Right cardiac atrium (tissue), 5 donors: ENCODE results near the gene DEGS2. TPM values are rescaled to one million over a fixed set of nuclear protein-coding genes. Genes with fewer than 3 reads are reported as not detected.

Source experiments
- ATAC-seq, 2 donors: fragments of 200-7000 bp; cut with Tn5 transposase; one replicate each; pipeline versions ENCODE4 v1.8.0 to v1.9.1; 2020; ENCODE audit warnings: moderate library complexity in 2 of 2, mild to moderate bottlenecking in 1 of 2
- DNase-seq, 3 donors: peaks; one replicate each; pipeline ENCODE4 v3.0.0-alpha.2; 2020
- H3K27ac ChIP-seq: one replicate; pipeline ENCODE4 v1.5.1; 2013; ENCODE audit warnings: mild to moderate bottlenecking, low read length, control low read depth, moderate library complexity
- H3K27me3 ChIP-seq: one replicate; pipeline ENCODE4 v1.6.1; 2013; ENCODE audit not compliant: control insufficient read depth, insufficient read depth
- H3K4me1 ChIP-seq: one replicate; pipeline ENCODE4 v1.6.1; 2013; ENCODE audit warnings: low read length; ENCODE audit not compliant: control insufficient read depth, insufficient read depth
- H3K4me3 ChIP-seq: one replicate; pipeline ENCODE4 v1.5.1; 2013; ENCODE audit warnings: low read length, control low read depth
- H3K9me3 ChIP-seq: one replicate; pipeline ENCODE4 v1.6.1; 2013; ENCODE audit warnings: low read length; ENCODE audit not compliant: control insufficient read depth
- WGBS: extraction: QIAGEN DNeasy Blood & Tissue Kit; methylation state at CpG from one replicate; pipeline ENCODE4 v1.1.7; 2013; 5-methylcytosine and 5-hydroxymethylcytosine counted together
- intact Hi-C, 4 donors: fragments of 100-400 bp; cut with DNase I; formaldehyde crosslinking; loops; one replicate each; pipeline versions ENCODE4 v1.11.0 to v1.14.0; 2022 to 2023
- polyA plus RNA-seq: library from polyadenylated mRNA; stranded (reverse); fragments of 200-250 nt; gene quantifications from one replicate; pipeline ENCODE4 v1.2.3, GENCODE V29; 2013
- total RNA-seq, 4 donors: library from RNA; stranded (reverse); fragmentation: NEBNext Ultra II Directional; extraction: Animal tissue kit (Norgen Biotek cat#: 25700); gene quantifications; one replicate each; pipeline ENCODE4 v1.2.1, GENCODE V29; 2021
- donor health status: healthy with polysubstance abuse.
- donor health status: DM: no; HTN: yes; CAD: no.
- donor health status: DM: no; HTN: no; CAD: no.
- donor health status: DM: no; HTN: yes; CAD: no; lungs with severe emphysema.
- donor health status: DM: yes; HTN: yes; CAD: no.

DEGS2 gene
- total and polyA plus RNA-seq, 5 donors = 0.11 to 0.42 (median 0.30) TPM; not detected in 1

DNA sequence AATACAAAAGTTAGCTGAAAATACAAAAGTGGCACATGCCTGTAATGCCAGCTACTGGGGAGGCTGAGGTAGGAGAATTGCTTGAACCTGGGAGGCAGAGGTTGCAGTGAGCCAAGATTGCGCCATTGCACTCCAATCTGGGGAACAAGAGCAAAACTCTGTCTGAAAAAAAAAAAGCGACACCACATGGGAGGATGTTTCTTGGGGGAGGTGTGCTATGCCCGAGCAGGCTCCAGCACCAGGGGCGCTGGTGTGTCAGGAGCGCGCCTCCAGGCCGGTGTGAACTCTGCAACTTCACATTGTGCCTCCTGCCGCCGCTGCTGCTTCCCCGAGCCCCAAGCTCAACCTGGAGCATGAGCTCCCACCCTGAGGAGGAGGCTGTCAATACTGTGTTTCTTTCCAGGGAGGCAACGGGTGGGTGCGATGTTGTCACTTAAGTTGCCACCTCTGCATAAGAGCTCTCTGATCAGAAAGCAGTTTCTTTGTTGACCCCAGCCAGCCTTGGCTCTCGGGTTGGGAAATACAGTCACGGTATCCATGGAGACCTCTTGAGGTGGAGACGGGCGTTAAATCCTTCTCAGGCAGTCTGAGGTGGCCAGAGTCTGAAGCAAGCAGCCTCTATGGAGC, 18.9 kb downstream of the DEGS2 start:
- no peaks in the 10 kb centered on the region for H3K9me3 ChIP-seq
- WGBS = 64% methylated on average over 16 of the region's 16 CpGs
- H3K4me3 ChIP-seq = no peak overlapping the region
- no peak overlapping the region for H3K27ac ChIP-seq
- peaks cover 2% of the 10 kb centered on the region for H3K4me1 ChIP-seq
- DNase-seq (peak in 1 of 3 donors; percentile 71), ATAC-seq (peak in 1 of 2 donors; percentile 46)
- intact Hi-C loops = no loop called here
- no peaks in the 10 kb centered on the region for H3K27me3 ChIP-seq

DNA sequence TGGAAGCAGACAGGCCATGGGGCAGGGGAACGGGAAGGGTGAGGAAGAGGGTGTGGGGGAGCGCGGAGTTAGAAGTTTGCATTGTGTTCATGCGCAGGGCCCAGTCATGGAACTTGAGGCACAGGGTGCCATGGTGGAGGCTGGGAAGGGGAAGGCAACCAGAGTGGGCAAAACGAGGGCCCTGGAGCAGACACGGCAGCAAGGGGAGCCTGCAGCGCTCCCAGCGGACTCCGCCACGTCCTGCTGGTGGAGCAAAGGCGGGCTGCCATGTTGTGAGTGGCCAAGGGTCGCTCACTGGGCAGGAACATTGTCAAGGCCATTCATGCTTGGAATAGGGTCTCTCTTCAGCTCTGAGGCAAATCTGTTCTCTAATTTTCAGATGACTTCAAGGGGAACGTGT, 20.5 kb downstream of the DEGS2 start:
- intact Hi-C loops = no loop called here
- H3K9me3 ChIP-seq = no peaks in the 10 kb centered on the region
- H3K27ac ChIP-seq = no peak overlapping the region
- H3K4me1 ChIP-seq = peaks cover 2% of the 10 kb centered on the region
- no peak overlapping the region for H3K4me3 ChIP-seq
- ATAC-seq (no peak), DNase-seq (no peak)
- WGBS = 96% methylated on average over 13 of the region's 13 CpGs
- no peaks in the 10 kb centered on the region for H3K27me3 ChIP-seq

DNA sequence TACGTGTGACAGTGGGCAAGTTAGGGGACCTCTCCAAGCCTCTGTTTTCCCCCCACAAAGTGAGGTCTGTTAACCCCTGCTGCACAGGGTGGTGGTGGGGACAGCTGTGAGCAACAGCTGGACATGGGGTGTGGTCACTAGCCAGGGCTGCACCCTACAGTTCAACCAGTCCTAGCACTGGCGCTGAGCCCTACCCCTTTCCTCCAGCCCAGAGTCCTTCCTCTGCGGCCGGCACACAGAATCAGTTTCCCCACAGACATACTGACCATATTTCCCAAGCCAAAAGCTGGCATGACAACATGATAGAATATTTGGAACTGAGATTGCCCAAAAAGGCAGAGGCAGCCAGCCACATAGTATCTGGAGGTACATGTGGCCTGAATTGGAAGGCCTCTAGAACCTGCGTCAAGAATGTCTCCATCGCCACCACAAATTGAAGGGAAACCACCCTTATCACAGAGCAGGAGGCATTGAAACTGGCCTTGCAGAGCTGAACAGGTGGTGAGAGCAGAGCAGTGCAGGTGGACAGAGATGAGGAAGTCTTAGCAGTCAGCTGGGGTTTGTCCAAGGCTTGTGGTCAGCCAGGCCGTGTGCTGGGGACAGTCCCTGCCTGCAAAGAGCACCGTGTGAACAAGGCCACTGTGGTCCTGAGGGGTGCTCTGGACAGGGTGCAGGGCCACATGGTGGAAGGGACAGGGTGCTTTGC, 21.2 kb downstream of the DEGS2 start:
- Histone ChIP-seq H3K9me3 (no peaks in the 10 kb centered on the region), H3K4me1 (peaks cover 2% of the 10 kb centered on the region), H3K4me3 (no peak overlapping the region), H3K27ac (no peak overlapping the region), H3K27me3 (no peaks in the 10 kb centered on the region)
- 78% methylated on average over 8 of the region's 8 CpGs for WGBS
- no peak for DNase-seq
- intact Hi-C loops = no loop called here
- ATAC-seq = no peak

DNA sequence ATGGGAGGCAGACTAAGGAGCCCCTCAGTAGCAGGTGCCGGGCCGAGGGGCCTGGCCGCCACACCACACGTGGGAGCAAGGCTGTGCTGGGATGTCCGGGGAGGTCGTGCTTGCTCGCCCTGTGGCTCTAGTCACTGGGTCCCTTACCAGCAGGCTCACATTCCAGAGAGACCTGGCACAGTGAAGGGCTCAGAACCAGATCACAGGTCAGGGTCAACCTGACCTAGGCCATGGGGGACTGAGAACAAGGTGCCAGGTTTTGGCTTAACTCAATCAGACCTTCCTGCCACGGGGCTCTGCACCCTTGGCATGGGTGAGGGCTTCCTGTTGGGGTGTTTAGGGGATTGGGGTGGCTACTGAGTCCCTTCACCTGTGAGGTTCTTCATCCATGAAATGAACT, 22.3 kb downstream of the DEGS2 start:
- Histone ChIP-seq H3K27ac (no peak overlapping the region), H3K9me3 (no peaks in the 10 kb centered on the region), H3K4me1 (no peaks in the 10 kb centered on the region), H3K4me3 (no peak overlapping the region), H3K27me3 (no peaks in the 10 kb centered on the region)
- intact Hi-C loops = no loop called here
- no peak for DNase-seq
- ATAC-seq = no peak
- 91% methylated on average over 8 of the region's 8 CpGs for WGBS

DNA sequence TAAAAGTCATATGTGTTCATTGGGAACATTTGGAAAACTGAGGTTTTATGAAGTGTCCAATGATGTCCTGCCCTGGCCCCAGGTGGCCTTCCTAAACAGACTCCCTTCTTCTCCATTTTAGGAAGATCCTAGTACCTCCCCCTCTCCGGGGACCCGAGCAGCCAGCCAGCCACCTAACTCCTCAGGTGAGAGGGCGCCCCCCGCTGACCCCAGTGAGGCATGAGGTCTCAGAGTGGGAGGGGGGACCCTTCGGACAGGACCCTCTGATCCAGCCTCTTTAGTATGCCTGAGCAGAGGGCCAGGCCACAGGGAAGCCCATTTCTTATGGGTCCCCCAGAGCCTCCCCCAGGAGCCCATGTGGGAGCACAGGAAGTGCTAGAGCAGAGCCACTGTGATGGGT, 23.7 kb downstream of the DEGS2 start:
- no peaks in the 10 kb centered on the region for H3K4me1 ChIP-seq
- WGBS = 90% methylated on average over 5 of the region's 5 CpGs
- H3K4me3 ChIP-seq = no peak overlapping the region
- H3K27me3 ChIP-seq = no peaks in the 10 kb centered on the region
- no peaks in the 10 kb centered on the region for H3K9me3 ChIP-seq
- no peak overlapping the region for H3K27ac ChIP-seq
- intact Hi-C loops = no loop called here
- no peak for DNase-seq
- no peak for ATAC-seq

DNA sequence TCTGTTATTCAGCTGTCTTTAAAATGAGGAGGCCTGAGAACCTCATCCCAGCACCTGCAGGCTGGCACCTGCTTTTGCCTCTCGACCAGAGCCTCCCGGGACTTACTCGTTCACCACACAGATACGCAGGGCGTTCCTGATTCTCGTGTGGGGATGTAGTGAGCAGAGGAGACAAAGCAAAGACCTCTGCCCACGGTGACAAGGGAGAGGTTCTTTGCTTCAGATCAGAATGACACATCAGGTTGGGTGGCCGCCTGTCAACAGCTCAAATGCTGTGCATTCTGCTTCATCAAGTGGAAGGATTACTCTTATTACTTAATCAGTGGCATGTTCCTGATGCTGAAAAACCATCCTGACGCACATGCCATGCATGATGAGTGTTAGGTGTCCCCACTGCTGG, 24.4 kb downstream of the DEGS2 start:
- Histone ChIP-seq H3K9me3 (no peaks in the 10 kb centered on the region), H3K4me3 (no peak overlapping the region), H3K27me3 (no peaks in the 10 kb centered on the region), H3K4me1 (no peaks in the 10 kb centered on the region), H3K27ac (no peak overlapping the region)
- DNase-seq (no peak), ATAC-seq (no peak)
- intact Hi-C loops = no loop called here
- 93% methylated on average over 9 of the region's 9 CpGs for WGBS

DNA sequence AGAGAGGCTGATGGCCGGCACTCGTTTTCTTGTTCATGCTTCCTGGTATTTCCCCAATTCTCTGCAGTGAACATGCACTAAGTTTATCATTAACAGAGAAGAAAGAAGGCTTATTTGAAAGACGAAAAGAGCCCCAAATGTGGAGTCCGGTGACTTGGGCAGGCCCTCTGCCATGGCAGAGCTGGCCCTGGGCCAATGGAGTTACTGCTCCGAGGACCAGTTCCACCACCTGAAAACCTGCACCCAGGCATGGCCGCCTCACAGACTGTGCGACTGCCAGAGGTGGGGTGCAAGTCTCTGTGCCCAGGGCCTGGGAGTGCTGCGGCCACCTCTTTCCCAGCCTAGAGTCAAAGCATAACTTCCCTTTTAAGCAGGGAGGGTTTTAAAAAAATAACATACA, 24.9 kb downstream of the DEGS2 start:
- Histone ChIP-seq H3K9me3 (no peaks in the 10 kb centered on the region), H3K4me3 (no peak overlapping the region), H3K27me3 (no peaks in the 10 kb centered on the region), H3K27ac (no peak overlapping the region), H3K4me1 (no peaks in the 10 kb centered on the region)
- DNase-seq (no peak), ATAC-seq (no peak)
- 94% methylated on average over 8 of the region's 8 CpGs for WGBS
- intact Hi-C loops = no loop called here

DNA sequence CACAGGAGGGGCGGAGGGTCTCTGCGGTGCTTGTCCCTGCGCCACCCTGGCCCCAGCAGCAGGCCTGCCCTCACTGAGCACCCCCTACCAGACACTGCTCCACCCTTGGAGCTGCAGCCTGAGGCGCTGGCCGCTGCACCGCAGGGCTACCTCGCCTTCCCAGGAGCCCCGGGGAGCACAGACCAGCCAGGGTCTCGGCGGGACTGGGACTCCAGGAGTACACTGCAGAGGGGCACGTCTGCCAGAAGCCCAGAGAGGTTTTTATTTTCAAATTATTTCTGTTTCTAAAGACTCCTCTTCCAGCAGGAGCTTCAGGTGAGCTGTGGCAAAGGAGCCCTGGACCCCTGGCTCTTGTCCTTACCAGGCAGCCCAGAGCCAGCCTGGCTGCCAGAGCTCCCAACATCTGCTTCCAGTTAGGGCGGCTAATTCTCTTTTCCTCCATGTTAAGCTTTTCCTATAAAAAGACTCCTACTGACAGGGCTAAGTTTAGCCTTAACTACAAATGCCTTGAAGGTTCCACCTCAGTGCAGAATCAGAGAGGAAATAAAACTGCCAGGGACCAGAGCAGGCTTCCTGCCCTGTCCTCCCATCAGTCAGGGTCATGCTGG, 26.4 kb downstream of the DEGS2 start:
- Histone ChIP-seq H3K27ac (no peak overlapping the region), H3K9me3 (no peaks in the 10 kb centered on the region), H3K4me1 (peaks cover 2% of the 10 kb centered on the region), H3K4me3 (no peak overlapping the region), H3K27me3 (no peaks in the 10 kb centered on the region)
- ATAC-seq (no peak), DNase-seq (no peak)
- WGBS = 88% methylated on average over 12 of the region's 12 CpGs
- intact Hi-C loops = no loop called here

DNA sequence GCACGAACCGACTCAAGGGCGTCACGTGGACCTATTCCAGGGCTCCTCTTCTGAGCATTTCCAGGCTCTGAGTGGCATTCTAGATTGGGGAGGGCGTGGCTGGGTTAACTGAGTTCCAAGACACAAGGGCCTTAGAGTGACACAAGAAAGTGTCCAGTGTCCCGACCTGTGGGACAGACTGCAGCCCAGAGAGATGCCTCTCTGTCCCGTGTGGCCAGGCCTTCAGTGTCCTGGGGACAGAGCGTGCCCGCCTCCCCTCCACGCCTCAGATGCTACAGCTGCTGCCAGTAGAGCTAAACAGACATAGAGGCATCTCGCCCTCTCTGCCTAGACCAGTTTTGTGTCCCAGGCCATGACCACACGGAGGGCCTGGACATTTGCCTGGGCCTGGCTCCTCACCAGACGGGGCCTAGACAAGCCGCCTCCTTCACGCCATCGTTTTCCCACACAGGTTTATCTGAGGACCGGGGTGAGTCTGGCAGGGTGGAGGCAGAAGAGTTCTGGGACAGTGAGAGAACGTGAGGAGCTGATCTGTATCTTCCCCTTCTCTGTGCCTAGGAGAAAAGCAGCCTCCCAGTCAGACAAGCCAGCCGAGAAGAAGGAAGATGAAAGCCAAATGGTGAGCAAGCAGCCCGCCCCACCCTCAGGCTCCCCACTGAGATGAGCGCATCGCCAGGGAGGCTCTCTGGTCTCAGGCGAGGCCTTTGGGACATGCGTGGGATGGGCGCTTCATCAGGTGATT, 27.1 kb downstream of the DEGS2 start:
- Histone ChIP-seq H3K9me3 (no peaks in the 10 kb centered on the region), H3K4me3 (no peak overlapping the region), H3K4me1 (peaks cover 2% of the 10 kb centered on the region), H3K27ac (no peak overlapping the region), H3K27me3 (no peaks in the 10 kb centered on the region)
- DNase-seq (no peak), ATAC-seq (no peak)
- intact Hi-C loops = no loop called here
- WGBS = 78% methylated on average over 25 of the region's 25 CpGs

DNA sequence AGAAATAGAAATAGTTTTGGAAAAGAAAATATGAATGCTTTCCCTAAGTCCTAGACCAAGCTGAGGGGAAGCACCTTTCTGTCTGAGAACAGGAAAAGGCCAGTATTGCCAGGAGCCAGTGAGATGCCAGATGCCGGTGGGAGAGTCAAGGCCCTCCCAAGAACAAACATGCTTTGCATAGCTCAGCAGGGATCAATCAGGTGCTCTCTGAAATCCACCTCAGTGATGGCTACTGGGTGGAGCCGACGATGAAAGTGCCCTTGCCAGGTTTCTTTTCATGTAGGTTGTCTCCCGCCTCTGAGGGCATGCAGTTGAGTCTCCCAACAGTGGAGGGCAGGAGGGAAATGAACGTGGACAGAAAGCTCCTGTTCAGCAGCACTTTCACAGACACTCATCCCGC, 28.3 kb downstream of the DEGS2 start:
- intact Hi-C loops = no loop called here
- no peak for ATAC-seq
- H3K27ac ChIP-seq = no peak overlapping the region
- H3K9me3 ChIP-seq = no peaks in the 10 kb centered on the region
- 91% methylated on average over 6 of the region's 6 CpGs for WGBS
- no peaks in the 10 kb centered on the region for H3K27me3 ChIP-seq
- peaks cover 2% of the 10 kb centered on the region for H3K4me1 ChIP-seq
- no peak overlapping the region for H3K4me3 ChIP-seq
- DNase-seq = no peak

DNA sequence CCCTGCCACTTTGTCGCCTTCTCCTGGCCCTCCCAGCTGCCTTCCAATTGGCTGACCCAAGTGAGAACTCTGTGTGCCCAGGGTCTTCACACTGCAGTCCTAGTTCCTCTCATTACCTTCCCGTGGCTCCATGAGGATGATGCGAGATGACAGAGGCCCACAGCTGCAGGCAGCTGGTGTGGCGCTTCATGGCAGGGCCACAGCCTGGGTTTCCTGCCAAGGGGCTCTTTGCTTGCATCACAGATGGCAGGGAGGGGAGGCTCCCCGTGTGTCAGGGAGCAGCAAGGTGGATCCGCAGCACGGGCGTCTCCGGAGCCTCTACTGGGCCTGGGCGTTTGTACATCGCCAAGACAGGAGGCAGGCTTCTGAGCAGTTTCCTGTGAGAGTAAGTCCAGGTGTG, 28.9 kb downstream of the DEGS2 start:
- no peak for ATAC-seq
- intact Hi-C loops = no loop called here
- Histone ChIP-seq H3K27ac (no peak overlapping the region), H3K4me3 (no peak overlapping the region), H3K9me3 (no peaks in the 10 kb centered on the region), H3K27me3 (no peaks in the 10 kb centered on the region), H3K4me1 (peaks cover 2% of the 10 kb centered on the region)
- 86% methylated on average over 11 of the region's 11 CpGs for WGBS
- DNase-seq = no peak
